GM19351 (cell line): ENCODE measurements around the gene RLN1.
"Not testable (repeated sequence)": the region's sequence is repeated elsewhere in the genome, so short reads cannot be mapped to it uniquely, and the experiment has no call there.

ENCODE experiments used
- ATAC-seq: cut with Tn5 transposase; IDR thresholded peaks from one replicate; pipeline ENCODE4 v1.9.1; 2021; ENCODE audit warnings: mild to moderate bottlenecking, moderate library complexity; ENCODE audit not compliant: unreplicated experiment

RLN1 gene

GRCh38 chr9:5338992-5339981 is at the start of gene RLN1:
TSS of gene RLN1 (minus strand) at chr9:5339876. CDS start at chr9:5339746, 130 bp downstream.
- ATAC-seq: peak; percentile 99

GRCh38 chr9:5389109-5389732 is 49.5 kb upstream of the RLN1 start:
- ATAC-seq: peak; percentile 76

- no peak for ATAC-seq
Observed at GRCh38 chr9:5388026-5388819, 48.5 kb upstream of the RLN1 start.

- no peak for ATAC-seq
Observed at GRCh38 chr9:5384436-5384835, 44.8 kb upstream of the RLN1 start.

GRCh38 chr9:5382479-5382878 is 42.8 kb upstream of the RLN1 start:
- ATAC-seq: no peak

GRCh38 chr9:5375790-5376477 is 36.3 kb upstream of the RLN1 start:
- ATAC-seq: no peak

- ATAC-seq: no peak
Observed at GRCh38 chr9:5375091-5375490, 35.4 kb upstream of the RLN1 start.

- peak; percentile 80 for ATAC-seq
Observed at GRCh38 chr9:5364294-5365024, 24.8 kb upstream of the RLN1 start.

GRCh38 chr9:5361326-5362010 is 21.8 kb upstream of the RLN1 start:
- no peak for ATAC-seq

- ATAC-seq: no peak
Observed at GRCh38 chr9:5360341-5360740, 20.7 kb upstream of the RLN1 start.

GRCh38 chr9:5357431-5358105 is 17.9 kb upstream of the RLN1 start:
- no peak for ATAC-seq

- no peak for ATAC-seq
Observed at GRCh38 chr9:5355817-5356216, 16.1 kb upstream of the RLN1 start.

GRCh38 chr9:5355226-5355625 is 15.6 kb upstream of the RLN1 start:
- no peak for ATAC-seq

GRCh38 chr9:5354184-5354583 is 14.5 kb upstream of the RLN1 start:
- no peak for ATAC-seq

- ATAC-seq: no peak
Observed at GRCh38 chr9:5352637-5353248, 13.1 kb upstream of the RLN1 start.

- ATAC-seq: no peak
Observed at GRCh38 chr9:5336688-5337087, 3.0 kb downstream of the RLN1 start.

GRCh38 chr9:5331276-5331675 is 8.4 kb downstream of the RLN1 start:
- ATAC-seq: not testable (repeated sequence)

- no peak for ATAC-seq
Observed at GRCh38 chr9:5326893-5327548, 12.7 kb downstream of the RLN1 start.
